HCT116 (cell line): ENCODE measurements around the gene PIM1. TPM values are rescaled to one million over a fixed set of nuclear protein-coding genes. Genes with fewer than 3 reads are reported as not detected.

Experiments
- ATAC-seq: fragments of 200-7000 bp; cut with Tn5 transposase; 2 replicates; pipeline ENCODE4 v1.9.1; 2020; ENCODE audit warnings: mild to moderate bottlenecking, moderate library complexity
- BruUV-seq: library from RNA; stranded (reverse); fragments of 400-500 nt; replicated peaks from 2 replicates; lab custom pipeline; 2021; lab: Mats Ljungman, UMichigan
- CTCF ChIA-PET: fragments of 300-600 bp; sonication (Branson Sonifier 250); formaldehyde crosslinking; loops from one replicate; lab custom pipeline; 2021; ENCODE audit warnings: antibody characterized with exemption; lab: Charles Lee
- POLR2A ChIA-PET: fragments of 300-600, 350-600 bp; sonication (Branson Sonifier 250); formaldehyde crosslinking; loops from one replicate; lab custom pipeline; 2021; ENCODE audit warnings: antibody characterized with exemption; lab: Charles Lee
- RAD21 ChIA-PET, 2 experiments: fragments of 300-600 bp; sonication (Branson Sonifier 250); formaldehyde crosslinking; loops; one replicate each; lab custom pipeline; 2023; ENCODE audit warnings: low total read pairs in 2 of 2; ENCODE audit not compliant: uncharacterized antibody in 2 of 2, unreplicated experiment in 2 of 2, low non-redundant PET in 1 of 2; lab: Charles Lee
- DNase-seq: peaks from one replicate; pipeline ENCODE4 v3.0.0-alpha.2; 2010; ENCODE audit warnings: low read depth, low spot score
- H2AFZ ChIP-seq: fragments of 200-600 bp; shearing (Covaris generic), sonication (generic); 2 replicates; pipeline ENCODE4 v1.6.1; 2017; ENCODE audit warnings: low read depth, mixed run types, mixed read lengths, antibody characterized with exemption, low read length; ENCODE audit not compliant: poor library complexity, severe bottlenecking
- H3K27ac ChIP-seq: 2 replicates; pipeline ENCODE4 v1.5.1; 2012; ENCODE audit warnings: low read depth, low read length
- H3K27me3 ChIP-seq: fragments of 200-600 bp; sonication (generic); 2 replicates; pipeline ENCODE4 v1.6.1; 2016; ENCODE audit warnings: mixed run types, low read length, mixed read lengths; ENCODE audit not compliant: insufficient read depth
- H3K36me3 ChIP-seq, 2 experiments: fragments of 200-500 bp in 1 of 2; fragments of 200-600 bp in 1 of 2; sonication (Bioruptor generic) in 1 of 2; sonication (generic) in 1 of 2; 2 replicates each; pipeline versions ENCODE4 v1.5.1 to v1.6.1; 2014 to 2016; ENCODE audit warnings: low read length in 2 of 2, inconsistent platforms in 1 of 2, mixed read lengths in 1 of 2, mixed run types in 1 of 2; ENCODE audit not compliant: insufficient read depth in 2 of 2, control insufficient read depth in 1 of 2
- H3K4me1 ChIP-seq, 2 experiments: fragments of 200-600 bp in 1 of 2; sonication (generic) in 1 of 2; 2 replicates each; pipeline versions ENCODE4 v1.5.1 to v1.6.1; 2012 to 2017; ENCODE audit warnings: low read length in 2 of 2, inconsistent platforms in 1 of 2, mild to moderate bottlenecking in 1 of 2, mixed read lengths in 1 of 2, mixed run types in 1 of 2, moderate library complexity in 1 of 2; ENCODE audit not compliant: insufficient read depth in 2 of 2, control insufficient read depth in 1 of 2
- H3K4me2 ChIP-seq: fragments of 200-600 bp; sonication (generic); 2 replicates; pipeline ENCODE4 v1.6.1; 2017; ENCODE audit warnings: mixed run types, low read length, mixed read lengths
- H3K4me3 ChIP-seq, 2 experiments: fragments of 200-600 bp in 1 of 2; sonication (generic) in 1 of 2; replicated peaks in 1 of 2; 2 replicates each; pipeline ENCODE4 v1.5.1; 2011 to 2016; ENCODE audit warnings: low read length in 2 of 2, control low read depth in 1 of 2, low read depth in 1 of 2, mild to moderate bottlenecking in 1 of 2, mixed read lengths in 1 of 2, mixed run types in 1 of 2
- H3K79me2 ChIP-seq: fragments of 200-600 bp; sonication (generic); 2 replicates; pipeline ENCODE4 v1.6.1; 2017; ENCODE audit warnings: mild to moderate bottlenecking, mixed run types, low read length, moderate library complexity, mixed read lengths; ENCODE audit not compliant: insufficient read depth
- H3K9ac ChIP-seq: fragments of 200-600 bp; sonication (generic); 2 replicates; pipeline ENCODE4 v1.6.1; 2016; ENCODE audit warnings: low read length, mixed read lengths
- H3K9me2 ChIP-seq: fragments of 200-600 bp; sonication (generic), shearing (Covaris generic); 2 replicates; pipeline ENCODE4 v1.6.1; 2017; ENCODE audit warnings: mixed run types, mild to moderate bottlenecking, moderate library complexity; ENCODE audit not compliant: insufficient read depth
- H3K9me3 ChIP-seq, 2 experiments: fragments of 200-500 bp in 1 of 2; fragments of 200-600 bp in 1 of 2; sonication (Bioruptor generic) in 1 of 2; sonication (generic) in 1 of 2; 2 replicates each; pipeline ENCODE4 v1.6.1; 2014 to 2017; ENCODE audit warnings: low read length in 2 of 2, mixed read lengths in 2 of 2, inconsistent platforms in 1 of 2, low read depth in 1 of 2, mild to moderate bottlenecking in 1 of 2, mixed run types in 1 of 2, moderate library complexity in 1 of 2; ENCODE audit not compliant: control insufficient read depth in 1 of 2, insufficient read depth in 1 of 2
- H4K20me1 ChIP-seq: fragments of 200-600 bp; sonication (generic), shearing (Covaris generic); 2 replicates; pipeline ENCODE4 v1.6.1; 2017; ENCODE audit warnings: mixed run types, mild to moderate bottlenecking, moderate library complexity; ENCODE audit not compliant: insufficient read depth
- ATF3 ChIP-seq: IDR thresholded peaks from 2 replicates; pipeline ENCODE4 v1.6.1; 2012
- EZH2 ChIP-seq: fragments of 200-600 bp; sonication (generic); IDR thresholded peaks from 2 replicates; pipeline ENCODE4 v1.6.1; 2017; ENCODE audit warnings: antibody characterized with exemption, mixed run types
- REST ChIP-seq: IDR thresholded peaks from 2 replicates; pipeline ENCODE4 v1.6.1; 2012; ENCODE audit warnings: low read depth
- SIN3A ChIP-seq: IDR thresholded peaks from 2 replicates; pipeline ENCODE4 v1.6.1; 2012; ENCODE audit warnings: low read depth
- SRF ChIP-seq: IDR thresholded peaks from 2 replicates; pipeline ENCODE4 v1.6.1; 2012; ENCODE audit warnings: low read depth
- ZBTB33 ChIP-seq: IDR thresholded peaks from 2 replicates; pipeline ENCODE4 v1.6.1; 2011; ENCODE audit warnings: mild to moderate bottlenecking, low read length, moderate library complexity; ENCODE audit not compliant: insufficient replicate concordance; ENCODE audit errors: extremely low read depth
- intact Hi-C: fragments of 100-400 bp; cut with micrococcal nuclease; formaldehyde crosslinking; loops from 2 replicates; pipeline ENCODE4 v1.10.0; 2022
- total RNA-seq: library from RNA; stranded (reverse); gene quantifications from one replicate; pipeline ENCODE4 v1.2.1, GENCODE V29; 2021; ENCODE audit not compliant: unreplicated experiment

The PIM1 gene
- total RNA-seq, 1 experiment from 2014 or later: 26.2 TPM

GRCh38 chr6:37173493-37174195 is 3.7 kb downstream of the PIM1 start:
- no peaks in the 10 kb centered on the region for H3K27me3 ChIP-seq
- H3K4me2 ChIP-seq: no peak overlapping the region
- H3K79me2 ChIP-seq: peaks cover 14% of the 10 kb centered on the region; the same call in 1 of the 2 replicates
- peaks cover 24 to 26% of the 10 kb centered on the region in 2 experiments; a peak in 3 of 4 replicates for H3K36me3 ChIP-seq
- H3K9me3 ChIP-seq: no peaks in the 10 kb centered on the region
- peaks cover 19 to 27% of the 10 kb centered on the region in 2 experiments for H3K4me1 ChIP-seq
- ChIA-PET RAD21 (no interaction called here), POLR2A (interaction anchor here (4.4 kb wide), 1 partner anchor 116 kb away, joined by 24 read pairs; no protein-coding TSS in a partner anchor), CTCF (interaction anchor here (3.7 to 5.0 kb wide), 3 partner anchors 123 to 153 kb away, joined by 33 to 59 read pairs (median 52); no protein-coding TSS in a partner anchor)
- no peaks in the 10 kb centered on the region for H3K9me2 ChIP-seq
- H3K9ac ChIP-seq: no peak overlapping the region
- BruUV-seq: no TSS peak
- H4K20me1 ChIP-seq: peaks cover 4% of the 10 kb centered on the region; the same call in 1 of the 2 replicates
- no peak for ATAC-seq
- H3K27ac ChIP-seq: no peak overlapping the region
- DNase-seq: no peak
- TF ChIP-seq EZH2 (no peak), SRF (no peak), SIN3A (no peak), ATF3 (no peak), REST (no peak), ZBTB33 (no peak)
- H2AFZ ChIP-seq: no peak overlapping the region
- no peak overlapping the region for H3K4me3 ChIP-seq
- intact Hi-C loops: loop anchor here (2.0 kb wide), 1 partner anchor 35 kb away; no protein-coding TSS in a partner anchor
